GM06990 (cell line): Measurements from ENCODE around the gene B2M.
"Not testable (repeated sequence)": the region's sequence is repeated elsewhere in the genome, so short reads cannot be mapped to it uniquely, and the experiment has no call there.

Experiments used
- DNase-seq: peaks from one replicate; pipeline ENCODE4 v3.0.0-alpha.2; 2011; ENCODE audit not compliant: insufficient read length; ENCODE audit errors: extremely low read depth
- H3K27me3 ChIP-seq: replicated peaks from 2 replicates; pipeline ENCODE4 v1.6.0; 2011; ENCODE audit warnings: low read length; ENCODE audit not compliant: control insufficient read depth, insufficient read depth
- H3K36me3 ChIP-seq: 2 replicates; pipeline ENCODE4 v1.5.1; 2011; ENCODE audit warnings: low read length; ENCODE audit not compliant: control insufficient read depth, insufficient read depth
- H3K4me3 ChIP-seq: replicated peaks from 2 replicates; pipeline ENCODE4 v1.5.1; 2011; ENCODE audit warnings: low read depth, mild to moderate bottlenecking, control low read depth, low read length
- TF ChIP-seq, protein P1 (sequence below): IDR thresholded peaks from 2 replicates; pipeline ENCODE4 v1.5.1; 2011; ENCODE audit warnings: low read length, control low read depth, mild to moderate bottlenecking, inconsistent platforms; ENCODE audit not compliant: insufficient read depth, poor library complexity, severe bottlenecking

The B2M gene

GRCh38 chr15:44675911-44676310, 35.4 kb upstream of the B2M start:
- no peaks in the 10 kb centered on the region for H3K36me3 ChIP-seq
- DNase-seq: no peak
- H3K27me3 ChIP-seq: no peaks in the 10 kb centered on the region
- H3K4me3 ChIP-seq: no peak overlapping the region
- TF ChIP-seq, protein P1, sequence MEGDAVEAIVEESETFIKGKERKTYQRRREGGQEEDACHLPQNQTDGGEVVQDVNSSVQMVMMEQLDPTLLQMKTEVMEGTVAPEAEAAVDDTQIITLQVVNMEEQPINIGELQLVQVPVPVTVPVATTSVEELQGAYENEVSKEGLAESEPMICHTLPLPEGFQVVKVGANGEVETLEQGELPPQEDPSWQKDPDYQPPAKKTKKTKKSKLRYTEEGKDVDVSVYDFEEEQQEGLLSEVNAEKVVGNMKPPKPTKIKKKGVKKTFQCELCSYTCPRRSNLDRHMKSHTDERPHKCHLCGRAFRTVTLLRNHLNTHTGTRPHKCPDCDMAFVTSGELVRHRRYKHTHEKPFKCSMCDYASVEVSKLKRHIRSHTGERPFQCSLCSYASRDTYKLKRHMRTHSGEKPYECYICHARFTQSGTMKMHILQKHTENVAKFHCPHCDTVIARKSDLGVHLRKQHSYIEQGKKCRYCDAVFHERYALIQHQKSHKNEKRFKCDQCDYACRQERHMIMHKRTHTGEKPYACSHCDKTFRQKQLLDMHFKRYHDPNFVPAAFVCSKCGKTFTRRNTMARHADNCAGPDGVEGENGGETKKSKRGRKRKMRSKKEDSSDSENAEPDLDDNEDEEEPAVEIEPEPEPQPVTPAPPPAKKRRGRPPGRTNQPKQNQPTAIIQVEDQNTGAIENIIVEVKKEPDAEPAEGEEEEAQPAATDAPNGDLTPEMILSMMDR: no peak

GRCh38 chr15:44676676-44677075, 34.6 kb upstream of the B2M start:
- Histone ChIP-seq H3K27me3 (no peaks in the 10 kb centered on the region), H3K36me3 (no peaks in the 10 kb centered on the region), H3K4me3 (no peak overlapping the region)
- TF ChIP-seq, protein P1: no peak
- DNase-seq: no peak

GRCh38 chr15:44682211-44682610, 29.1 kb upstream of the B2M start:
- Histone ChIP-seq H3K27me3 (no peaks in the 10 kb centered on the region), H3K4me3 (no peak overlapping the region), H3K36me3 (no peaks in the 10 kb centered on the region)
- TF ChIP-seq, protein P1: no peak
- DNase-seq: no peak

- not testable (repeated sequence) for H3K27me3 ChIP-seq, H3K36me3 ChIP-seq, DNase-seq, H3K4me3 ChIP-seq
Observed at GRCh38 chr15:44682809-44683682, 28.3 kb upstream of the B2M start.

GRCh38 chr15:44689318-44689717, 22.0 kb upstream of the B2M start:
- DNase-seq, H3K27me3 ChIP-seq: not testable (repeated sequence)

GRCh38 chr15:44690245-44690644, 21.1 kb upstream of the B2M start:
- DNase-seq, H3K4me3 ChIP-seq, H3K27me3 ChIP-seq, H3K36me3 ChIP-seq: not testable (repeated sequence)

More at GRCh38 chr15:44689318-44689717, 22.0 kb upstream of the B2M start:
- H3K36me3 ChIP-seq, H3K4me3 ChIP-seq: not testable (repeated sequence)

- H3K36me3 ChIP-seq: no peaks in the 10 kb centered on the region; the same call in 1 of the 2 replicates
- no peaks in the 10 kb centered on the region for H3K27me3 ChIP-seq
- TF ChIP-seq, protein P1: no peak
- no peak for DNase-seq
- no peak overlapping the region for H3K4me3 ChIP-seq
Observed at GRCh38 chr15:44692659-44693058, 18.7 kb upstream of the B2M start.
